ENCODE measurements around the gene GTSE1. TPM values are rescaled to one million over a fixed set of nuclear protein-coding genes. Genes with fewer than 3 reads are reported as not detected.

Gene GTSE1
- total and polyA plus RNA-seq, 2 of the 13 experiments (the other 11 are each of a cell fraction or from before 2014, with no cell fraction given), result 10.7 to 13.5 TPM

GRCh38 chr22:46276563-46276962 lies 20.1 kb upstream of the GTSE1 start:
- intact Hi-C loops (cut with micrococcal nuclease; ENCODE audit: unreplicated experiment) (no loop called here), in situ Hi-C loops (cut with HindIII; ENCODE audit: extremely low pct_ligation_motif_present, low pct_unique_long_range_greater_than_20kb) (no loop called here)
- FAIRE-seq (no peak), DNase-seq (ENCODE audit: low spot score) (no peak), ATAC-seq (no peak)
- TF ChIP-seq ZNF414 (CRISPR knock-in tag; IDR thresholded peaks at IDR 0.05), result no peak
- TF ChIP-seq ZNF274 (CRISPR knock-in tag; IDR thresholded peaks at IDR 0.05), result no peak
- no peak for TF ChIP-seq ZNF83 (CRISPR knock-in tag; IDR thresholded peaks at IDR 0.05; ENCODE audit: borderline replicate concordance)
- no peak for TF ChIP-seq HES4 (CRISPR knock-in tag; IDR thresholded peaks at IDR 0.05; ENCODE audit: borderline replicate concordance)
- no peak for TF ChIP-seq ZBTB3 (CRISPR knock-in tag; IDR thresholded peaks at IDR 0.05; ENCODE audit: borderline replicate concordance, low read depth)
- TF ChIP-seq ZNF549 (CRISPR knock-in tag; IDR thresholded peaks at IDR 0.05), result no peak
- TF ChIP-seq ZBTB43 (CRISPR knock-in tag; conservative IDR thresholded peaks at IDR 0.05), result no peak
- no peak for TF ChIP-seq SSRP1 (CRISPR knock-in tag; IDR thresholded peaks at IDR 0.05)
- TF ChIP-seq ASH2L (IDR thresholded peaks at IDR 0.05; ENCODE audit: insufficient read length, low read depth, low read length), result no peak
- Histone ChIP-seq H3K79me2 (ENCODE audit: insufficient read depth, low read length) (peaks cover 3% of the 10 kb centered on the region), H3K27ac (ENCODE audit: extremely low read length, insufficient read depth, low read length) (no peak overlapping the region), H3K36me3 (replicated peaks in 1 of 2; ENCODE audit: control insufficient read depth in 1 of 2, insufficient read depth in 2 of 2, low read length in 2 of 2) (peaks cover 56 to 95% of the 10 kb centered on the region in 2 experiments), H3K9ac (ENCODE audit: insufficient read depth, low read depth, low read length) (no peak overlapping the region), H3K4me2 (ENCODE audit: low read depth, low read length) (no peak overlapping the region), H3K4me3 (replicated peaks in 1 of 3; ENCODE audit: insufficient read depth in 1 of 3, low read depth in 2 of 3, low read length in 3 of 3) (no peak overlapping the region), H4K20me1 (ENCODE audit: insufficient read depth, low read length) (peaks cover 24% of the 10 kb centered on the region), H3K9me3 (ENCODE audit: low read length) (no peaks in the 10 kb centered on the region), H2AFZ (ENCODE audit: low read length) (no peak overlapping the region), H3K27me3 (ENCODE audit: control insufficient read depth in 1 of 2, insufficient read depth in 2 of 2, low read length in 2 of 2) (no peaks in the 10 kb centered on the region), H3K4me1 (ENCODE audit: insufficient read depth, low read length) (no peaks in the 10 kb centered on the region)
- CTCF ChIA-PET (ENCODE audit: low intra/inter-chr PET ratio, low total read pairs), result no interaction called here
- POLR2A ChIA-PET, result interaction anchor here (0.9 to 6.2 kb wide), 5 partner anchors 8 to 333 kb away, joined by 3 to 41 read pairs (median 4); partner anchors contain the start of genes GTSE1 and TTC38
- WGBS (ENCODE audit: low lambda C conversion rate), result 97% methylated on average over 7 of the region's 7 CpGs
- no TSS peak for BruUV-seq (replicated peaks)

Data from HepG2 (cell line).